CD1c-positive myeloid dendritic cell (primary cell): ENCODE results near the gene ERMN.
A peak's percentile ranks its signal among the peaks of the same experiment; 100 is the strongest.
"Not testable (repeated sequence)": the region's sequence is repeated elsewhere in the genome, so short reads cannot be mapped to it uniquely, and the experiment has no call there.

ENCODE experiments used
- DNase-seq: peaks from one replicate; pipeline ENCODE4 v3.0.0-alpha.2; 2016; ENCODE audit errors: extremely low spot score

The ERMN gene, protein sequence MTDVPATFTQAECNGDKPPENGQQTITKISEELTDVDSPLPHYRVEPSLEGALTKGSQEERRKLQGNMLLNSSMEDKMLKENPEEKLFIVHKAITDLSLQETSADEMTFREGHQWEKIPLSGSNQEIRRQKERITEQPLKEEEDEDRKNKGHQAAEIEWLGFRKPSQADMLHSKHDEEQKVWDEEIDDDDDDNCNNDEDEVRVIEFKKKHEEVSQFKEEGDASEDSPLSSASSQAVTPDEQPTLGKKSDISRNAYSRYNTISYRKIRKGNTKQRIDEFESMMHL

DNA sequence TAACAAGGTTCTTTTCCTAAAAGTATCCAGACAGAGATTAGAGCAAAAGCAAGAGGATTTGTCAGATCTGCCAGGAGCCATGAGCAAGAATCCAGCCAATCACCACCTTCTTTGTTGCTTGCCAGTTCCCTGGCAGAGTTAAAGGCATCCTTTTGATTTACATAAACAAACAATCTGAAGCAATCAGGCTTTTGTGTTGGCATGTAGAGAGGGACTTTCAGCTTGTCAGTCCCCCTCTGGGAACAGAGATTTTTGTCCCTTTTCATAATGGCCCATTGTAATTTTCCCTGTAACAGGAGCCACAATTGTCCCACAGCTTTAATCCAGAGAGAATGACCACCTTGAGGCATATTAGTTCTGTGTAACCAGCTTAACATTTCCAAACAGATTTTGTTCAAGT is at the start of gene ERMN:
Gene ERMN, minus strand, starts transcription at position 39 of the 400 bp plus-strand sequence. CDS start 182 bp downstream, outside the sequence.
- DNase-seq, result no peak

DNA sequence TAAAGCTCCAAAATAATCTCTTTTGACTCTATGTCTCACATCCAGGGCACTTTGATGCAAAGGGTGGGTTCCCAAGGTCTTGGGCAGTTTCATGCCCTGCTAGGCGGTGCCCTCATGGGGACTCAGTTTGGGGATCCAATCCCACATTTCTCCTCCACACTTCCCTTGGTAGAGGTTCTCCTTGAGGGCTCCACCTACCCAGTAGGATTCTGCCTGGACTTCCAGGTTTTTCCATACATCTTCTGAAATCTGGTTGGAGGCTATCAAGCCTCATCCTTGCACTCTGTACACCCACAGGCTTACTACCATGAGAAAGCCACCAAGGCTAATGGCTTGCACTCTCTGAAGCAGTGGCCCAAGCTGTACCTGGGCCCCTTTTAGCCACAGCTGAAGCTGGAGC is 49.8 kb upstream of the ERMN start:
- no peak for DNase-seq

DNA sequence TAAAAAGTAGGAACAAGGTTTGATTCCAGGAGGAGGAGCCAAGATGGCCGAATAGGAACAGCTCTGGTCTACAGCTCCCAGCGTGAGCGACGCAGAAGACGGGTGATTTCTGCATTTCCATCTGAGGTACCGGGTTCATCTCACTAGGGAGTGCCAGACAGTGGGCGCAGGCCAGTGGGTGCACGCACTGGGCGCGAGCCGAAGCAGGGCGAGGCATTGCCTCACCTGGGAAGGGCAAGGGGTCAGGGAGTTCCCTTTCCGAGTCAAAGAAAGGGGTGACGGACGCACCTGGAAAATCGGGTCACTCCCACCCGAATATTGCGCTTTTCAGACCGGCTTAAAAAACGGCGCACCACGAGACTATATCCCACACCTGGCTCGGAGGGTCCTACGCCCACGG is 42.9 kb upstream of the ERMN start:
- not testable (repeated sequence) for DNase-seq

DNA sequence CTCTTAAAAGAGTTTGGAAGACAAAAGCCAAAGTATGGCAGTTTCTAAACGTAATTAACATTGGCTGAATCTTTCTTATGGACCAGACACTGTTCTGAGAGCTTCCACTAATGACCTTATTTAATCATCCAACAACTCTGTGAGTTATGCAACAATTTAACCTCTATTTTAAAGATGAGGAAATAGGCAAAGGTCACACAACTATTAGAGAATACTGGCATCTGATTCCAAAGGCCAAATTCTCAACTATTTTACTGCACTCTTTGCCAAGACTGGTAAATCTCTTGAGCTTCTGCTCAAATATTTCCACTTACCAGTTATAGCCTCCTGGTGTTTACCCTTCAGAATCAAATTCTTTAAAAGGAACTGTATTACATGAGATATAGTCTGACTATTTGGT is 42.1 kb upstream of the ERMN start:
- no peak for DNase-seq

DNA sequence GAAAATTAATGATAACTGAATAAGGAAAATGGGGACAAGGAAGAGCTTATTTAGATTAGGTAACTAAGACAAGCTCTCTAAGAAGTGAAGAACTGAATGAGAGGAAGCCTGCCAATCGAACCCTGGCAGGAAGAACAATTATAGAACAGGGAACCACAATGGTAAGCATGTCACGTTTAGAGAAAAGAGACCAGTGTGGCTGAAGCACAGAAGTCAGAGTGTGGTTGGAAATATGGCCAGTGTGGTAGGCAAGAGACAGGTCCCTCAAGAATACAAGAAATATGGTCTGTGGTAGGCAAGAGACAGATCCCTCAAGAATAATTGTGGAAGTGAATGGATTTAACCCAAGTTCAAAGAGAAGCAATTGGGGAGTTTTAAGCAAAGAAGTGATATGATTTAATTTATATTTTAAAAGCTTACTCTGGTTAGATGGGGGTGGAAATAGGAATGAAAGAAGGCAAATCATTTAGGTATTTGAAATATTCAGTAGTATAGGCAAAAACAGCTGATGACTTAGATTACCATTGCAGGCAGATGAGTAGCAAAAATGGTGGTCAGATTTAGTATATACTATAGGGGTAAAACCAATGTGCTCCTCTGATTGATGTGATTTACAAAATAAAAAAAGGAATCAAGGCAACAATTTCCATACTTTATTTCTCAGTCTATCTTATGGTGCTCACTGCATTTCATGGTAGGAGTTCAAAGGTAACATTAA is 38.8 kb upstream of the ERMN start:
- no peak for DNase-seq

DNA sequence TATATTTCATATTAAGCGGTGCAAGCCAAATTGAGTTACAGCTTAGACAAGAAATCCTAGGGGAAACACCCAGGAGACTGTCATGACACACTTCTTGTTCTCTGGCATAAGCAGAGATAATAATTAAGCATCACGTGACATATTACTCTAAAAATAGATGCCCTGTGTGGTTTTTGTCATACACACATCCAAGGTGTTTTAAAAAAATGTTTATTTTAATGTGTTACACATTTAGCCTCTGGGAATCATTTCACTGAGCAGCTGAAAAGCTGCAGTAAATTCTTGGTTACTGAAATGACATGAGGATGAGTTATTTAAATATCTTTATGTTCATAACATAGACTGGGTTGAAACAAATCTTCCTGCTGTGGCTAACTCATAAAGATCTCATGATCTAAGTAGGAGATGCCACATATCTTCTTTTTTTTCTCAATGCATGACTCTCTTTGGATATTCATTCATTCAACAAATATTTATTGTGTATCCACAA is 38.0 kb upstream of the ERMN start:
- no peak for DNase-seq

DNA sequence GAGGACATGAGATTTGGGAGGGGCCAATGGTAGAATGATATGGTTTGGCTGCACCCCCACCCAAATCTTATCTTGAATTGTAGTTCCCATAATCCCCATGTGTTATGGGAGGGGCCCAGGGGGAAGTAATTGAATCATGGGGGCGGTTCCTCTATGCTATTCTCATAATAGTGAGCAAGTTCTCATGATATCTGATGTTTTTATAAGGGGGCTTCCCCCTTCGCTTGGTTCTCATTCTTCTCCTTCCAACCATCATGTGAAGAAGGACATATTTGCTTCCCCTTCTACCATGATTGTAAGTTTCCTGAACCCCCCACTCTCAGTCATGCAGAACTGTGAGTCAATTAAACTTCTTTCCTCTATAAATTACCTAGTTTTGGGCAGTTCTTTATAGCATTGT is 37.0 kb upstream of the ERMN start:
- no peak for DNase-seq

DNA sequence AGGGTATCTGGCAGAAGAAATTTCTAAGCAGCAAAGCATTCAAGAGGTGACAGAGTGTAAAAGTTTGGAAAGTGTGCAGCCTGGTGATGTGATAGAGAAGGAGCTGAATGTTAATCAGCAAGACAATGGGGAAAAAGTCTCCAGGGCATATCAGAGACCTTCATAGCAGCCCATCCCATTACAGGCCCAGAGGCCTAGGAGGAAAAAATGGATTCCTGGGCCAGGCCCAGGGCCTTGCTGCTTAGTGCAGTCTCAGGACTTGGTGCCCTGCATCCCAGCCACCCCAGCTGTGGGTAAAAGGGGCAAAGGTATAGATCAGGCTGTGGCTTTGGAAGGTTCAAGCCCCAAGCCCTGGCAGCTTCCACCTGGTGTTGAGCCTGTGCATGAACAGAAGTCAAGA is 35.9 kb upstream of the ERMN start:
- DNase-seq, result no peak

DNA sequence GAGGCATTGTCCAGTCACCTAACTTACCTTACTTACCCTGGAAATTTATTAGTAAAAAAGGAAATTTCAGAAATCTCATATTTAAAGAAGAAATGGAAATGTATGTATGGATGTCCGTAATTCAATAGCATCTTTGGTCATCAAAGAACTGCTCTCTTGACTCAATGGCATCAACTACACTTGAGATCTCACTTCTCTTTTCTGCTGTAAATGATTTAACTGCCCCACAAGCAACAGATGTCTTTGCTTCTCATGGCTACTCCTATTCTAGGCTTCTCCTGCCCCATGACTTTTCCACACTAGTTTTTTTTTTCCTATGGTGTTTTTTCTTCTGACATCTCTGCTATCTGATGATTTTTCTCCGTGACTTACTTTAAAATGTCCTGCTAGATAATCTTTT is 34.0 kb upstream of the ERMN start:
- DNase-seq, result no peak

DNA sequence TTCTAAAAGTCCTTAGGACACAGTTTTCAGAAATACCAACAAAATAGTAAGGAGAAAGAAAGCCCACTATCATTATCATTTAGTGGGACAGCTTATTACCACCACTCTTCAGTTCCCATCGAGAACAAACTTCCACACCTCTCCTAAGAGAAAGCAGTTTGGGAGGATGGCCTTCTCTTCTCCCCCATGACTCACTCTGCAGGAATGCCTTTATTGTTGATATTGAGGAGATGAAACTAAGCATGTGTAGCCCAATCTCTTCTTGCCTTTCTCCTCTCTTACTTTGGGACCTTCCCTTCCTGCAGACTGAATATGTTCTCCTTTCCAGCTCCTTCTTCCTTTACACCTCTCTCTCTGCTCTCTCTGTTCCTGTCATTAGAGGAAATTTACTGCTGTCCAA is 30.0 kb upstream of the ERMN start:
- DNase-seq, result no peak

DNA sequence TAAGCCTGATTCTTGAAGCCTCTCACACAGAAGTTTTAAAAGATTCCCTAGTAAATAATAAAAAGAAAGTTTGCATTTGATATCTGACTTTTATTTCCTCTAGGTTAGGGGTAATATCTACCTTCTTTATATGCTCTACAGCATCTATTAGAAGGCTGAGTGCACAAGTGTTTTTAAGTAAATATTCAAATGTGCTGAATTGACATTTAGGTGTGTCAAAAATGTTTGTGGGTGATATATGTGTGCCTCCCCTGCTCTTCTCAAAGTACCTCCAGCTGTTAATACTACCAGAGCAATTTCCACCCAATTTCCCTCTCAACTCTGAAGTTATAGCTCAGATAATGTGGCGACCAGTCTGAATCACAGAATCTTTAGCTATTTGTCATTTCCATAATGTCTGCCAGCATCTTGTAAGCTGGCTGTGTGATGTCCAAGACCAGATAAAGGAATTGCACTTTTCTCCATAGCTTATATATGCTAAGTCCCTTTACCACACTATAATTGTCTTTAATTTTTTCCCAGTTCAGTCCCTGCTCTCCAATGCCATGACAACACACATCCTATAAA is 24.4 kb upstream of the ERMN start:
- no peak for DNase-seq

DNA sequence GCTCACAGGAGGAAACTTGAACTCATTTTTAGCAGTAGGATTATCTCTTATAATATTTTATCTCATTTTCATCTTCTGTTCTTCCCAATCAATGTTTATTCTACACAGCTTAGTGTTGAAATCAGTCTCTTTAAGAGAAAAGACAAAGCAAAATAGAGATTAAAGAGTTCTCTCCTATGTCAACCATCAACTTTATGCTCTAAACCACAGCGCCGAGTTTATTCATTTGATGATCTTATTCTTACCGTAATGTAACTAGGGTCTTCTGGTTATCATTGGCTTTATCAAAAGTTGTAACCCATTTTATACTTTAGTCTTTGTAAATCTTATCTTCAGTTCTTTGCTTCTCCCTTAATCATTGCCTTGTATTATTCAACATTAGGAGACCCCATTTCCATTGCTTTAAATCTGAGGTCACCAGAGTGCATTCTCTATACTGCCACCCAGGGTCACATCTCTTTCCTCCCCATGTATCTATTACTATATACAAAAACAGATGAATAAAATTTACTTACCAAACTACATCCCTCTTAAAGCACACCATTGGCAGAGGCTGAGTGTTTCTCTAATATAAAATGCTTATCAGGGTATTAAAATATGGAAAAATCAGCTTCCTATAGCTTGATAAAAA is 22.8 kb upstream of the ERMN start:
- DNase-seq, result no peak

DNA sequence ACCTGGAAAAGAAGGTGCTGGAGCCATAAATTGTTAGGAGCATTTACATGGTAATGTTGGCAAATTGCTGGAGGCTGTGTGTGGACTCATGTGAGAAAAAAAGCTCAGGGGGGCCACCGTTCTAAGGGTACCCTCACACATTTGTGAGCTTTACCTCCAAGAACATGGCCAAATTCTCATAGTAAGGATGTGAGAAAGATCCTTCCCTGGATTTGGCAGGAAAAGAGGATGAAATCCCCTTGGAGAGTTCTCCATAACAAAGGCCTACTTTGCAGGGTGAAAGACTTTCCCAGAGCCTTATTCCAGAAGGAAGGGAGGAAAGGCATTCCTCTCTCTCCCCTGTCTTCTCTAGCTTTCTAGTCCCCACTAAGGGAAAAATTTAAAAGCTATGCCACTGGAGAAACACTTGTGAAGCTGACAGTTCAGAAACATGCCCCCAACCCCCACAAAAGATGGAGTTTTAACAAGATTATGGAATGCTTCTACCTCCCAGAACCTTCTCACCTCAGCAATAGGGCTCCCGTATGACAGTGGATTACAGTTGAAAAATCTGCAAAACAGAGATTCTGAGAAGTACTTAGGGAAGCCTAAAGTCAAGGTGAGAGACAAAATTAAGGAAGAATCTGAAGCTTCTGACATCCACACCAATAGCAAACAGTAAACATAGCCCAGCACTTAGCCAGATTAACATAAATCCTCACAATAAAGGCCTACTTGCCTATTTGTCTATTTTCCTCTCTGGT is 20.2 kb upstream of the ERMN start:
- no peak for DNase-seq

DNA sequence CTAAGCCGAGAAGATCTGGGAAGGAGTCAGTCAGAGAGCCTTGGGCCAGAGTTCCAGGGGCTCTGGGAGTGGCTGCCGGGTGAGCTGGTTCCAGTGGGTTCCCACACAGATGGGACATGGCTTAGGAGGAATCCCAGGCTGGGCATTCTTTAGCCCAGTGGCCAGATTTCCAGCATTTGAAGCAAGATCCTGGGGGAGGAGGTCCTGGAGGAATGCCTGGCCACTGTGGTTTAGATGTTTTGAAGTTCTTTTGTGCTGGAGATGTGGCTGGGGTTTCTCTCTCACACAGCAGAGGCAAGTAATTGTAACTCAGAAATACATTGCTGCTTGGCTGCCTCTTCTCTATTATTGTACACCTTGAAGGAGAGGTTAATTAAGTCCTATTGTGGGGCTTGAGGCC is 15.8 kb upstream of the ERMN start:
- DNase-seq, result not testable (repeated sequence)

DNA sequence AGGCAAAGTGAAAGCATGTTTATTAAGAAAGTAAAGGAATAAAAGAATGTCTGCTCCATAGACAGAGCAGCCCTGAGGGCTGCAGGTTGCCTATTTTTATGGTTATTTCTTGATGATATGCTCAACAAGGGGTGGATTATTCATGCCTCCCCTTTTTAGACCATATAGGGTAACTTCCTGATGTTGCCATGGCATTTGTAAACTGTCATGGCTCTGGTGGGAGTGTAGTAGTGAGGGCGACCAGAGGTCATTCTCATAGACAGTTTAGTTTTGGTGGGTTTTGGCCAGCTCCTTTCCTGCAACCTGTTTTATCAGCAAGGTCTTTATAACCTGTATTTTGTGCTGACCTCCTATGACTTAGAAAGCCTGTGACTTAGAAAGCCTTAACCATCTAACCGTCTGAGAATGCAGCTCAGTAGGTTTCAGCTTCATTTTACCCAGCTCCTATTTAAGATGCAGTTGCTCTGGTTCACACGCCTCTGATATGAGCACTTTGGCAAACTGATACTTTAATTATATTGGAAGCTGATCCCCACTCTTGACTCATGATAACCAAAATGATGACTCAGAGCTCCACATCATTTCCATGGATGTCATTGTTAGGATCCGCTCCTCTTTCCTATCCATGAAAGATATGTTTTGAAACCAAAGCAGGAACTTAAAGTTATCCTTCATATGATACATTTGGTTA is 14.5 kb upstream of the ERMN start:
- no peak for DNase-seq

DNA sequence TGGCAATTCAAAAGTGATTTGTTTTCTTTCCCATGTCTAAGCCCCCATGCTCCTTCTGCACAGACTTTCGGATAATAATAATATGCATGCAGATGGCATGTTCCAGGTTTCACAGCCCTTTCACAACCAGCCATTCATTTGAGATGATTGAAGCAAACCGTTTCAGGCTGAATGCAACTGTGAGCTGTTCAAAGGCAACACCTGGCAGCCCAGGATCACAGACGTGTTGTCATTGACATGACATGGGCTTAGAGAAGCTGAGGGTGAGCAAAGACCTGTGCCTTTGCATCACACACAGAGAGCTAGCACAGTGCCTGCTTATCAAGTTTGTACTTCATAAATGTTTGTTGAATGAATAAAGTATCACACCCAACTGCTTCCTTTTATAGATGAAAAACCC is 12.4 kb upstream of the ERMN start:
- no peak for DNase-seq

DNA sequence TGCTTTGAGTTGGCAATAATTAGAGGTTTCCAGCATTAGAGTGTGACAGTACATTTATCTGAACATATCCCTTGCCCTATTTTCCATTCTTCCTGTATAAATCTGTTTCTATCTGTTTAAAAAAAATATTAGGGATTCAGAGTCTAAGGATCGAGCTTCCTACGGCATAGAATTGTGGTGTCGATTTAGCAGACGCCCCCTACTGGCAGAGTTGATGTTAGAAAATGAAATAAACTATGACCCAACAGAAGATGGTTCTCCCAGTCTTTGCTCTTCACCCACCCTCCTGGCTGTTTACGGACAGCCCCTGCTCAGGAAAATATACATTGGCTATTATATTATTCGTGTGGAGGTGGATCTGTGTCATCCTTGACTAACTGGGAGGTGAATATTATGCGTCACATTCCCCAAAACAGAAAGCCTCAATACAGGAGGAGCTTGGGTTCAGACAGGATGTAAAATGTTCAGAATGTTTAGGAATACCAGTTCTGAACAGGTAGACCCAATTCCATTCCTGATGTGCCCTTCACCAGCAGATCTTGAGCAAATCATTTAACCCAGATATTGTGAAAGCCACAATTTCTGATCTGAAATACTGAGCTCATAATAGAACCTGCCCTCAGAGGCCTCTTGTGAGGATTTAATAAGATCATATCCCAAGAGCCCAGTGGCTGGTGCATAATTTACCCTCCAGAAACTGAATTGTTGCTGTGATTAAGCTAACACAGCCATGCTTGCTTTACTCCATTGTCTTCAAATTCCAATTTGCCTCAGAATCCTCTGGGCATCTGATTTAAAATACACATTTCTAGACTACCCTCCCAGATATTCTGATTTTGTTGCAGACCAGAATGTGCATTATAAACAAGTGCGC is 10.8 kb upstream of the ERMN start:
- peak; percentile 67 for DNase-seq

DNA sequence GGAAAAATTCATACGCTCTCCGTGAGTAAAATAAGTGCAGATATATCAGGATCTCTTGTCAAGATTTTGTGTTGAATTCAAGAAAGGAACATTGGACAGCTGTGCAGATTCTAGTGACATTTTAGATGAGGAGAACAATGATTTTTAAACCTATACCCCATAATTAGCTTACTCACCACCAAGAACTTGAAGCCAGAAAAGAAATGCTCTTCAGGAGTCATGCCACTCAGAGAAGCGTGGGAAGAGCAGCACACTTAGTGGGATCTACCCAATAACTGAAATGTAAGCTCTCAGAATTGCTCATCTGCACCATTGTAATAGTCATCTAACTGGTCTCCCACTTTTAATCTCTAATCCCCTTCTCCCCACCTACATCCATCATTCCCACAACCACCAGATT is 9.2 kb upstream of the ERMN start:
- no peak for DNase-seq

DNA sequence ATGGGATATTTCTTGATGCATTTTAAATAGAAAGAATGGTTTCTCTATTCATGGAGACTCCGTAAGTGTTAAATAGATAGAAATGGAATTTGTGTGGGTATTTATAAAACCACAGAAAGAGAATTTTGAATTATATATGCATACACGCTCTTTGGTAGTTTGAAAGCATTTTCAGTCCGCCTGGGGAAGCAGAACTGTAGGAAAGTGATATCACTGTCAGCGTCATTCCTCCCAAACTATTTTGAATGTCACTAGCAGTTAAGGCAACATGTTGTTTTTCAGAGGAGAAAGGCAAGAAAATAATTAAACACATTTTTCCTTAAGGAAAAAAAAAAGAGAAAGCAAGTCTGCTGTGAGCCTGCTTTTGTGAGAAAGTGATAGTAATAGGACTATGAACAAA is 8.7 kb upstream of the ERMN start:
- no peak for DNase-seq

DNA sequence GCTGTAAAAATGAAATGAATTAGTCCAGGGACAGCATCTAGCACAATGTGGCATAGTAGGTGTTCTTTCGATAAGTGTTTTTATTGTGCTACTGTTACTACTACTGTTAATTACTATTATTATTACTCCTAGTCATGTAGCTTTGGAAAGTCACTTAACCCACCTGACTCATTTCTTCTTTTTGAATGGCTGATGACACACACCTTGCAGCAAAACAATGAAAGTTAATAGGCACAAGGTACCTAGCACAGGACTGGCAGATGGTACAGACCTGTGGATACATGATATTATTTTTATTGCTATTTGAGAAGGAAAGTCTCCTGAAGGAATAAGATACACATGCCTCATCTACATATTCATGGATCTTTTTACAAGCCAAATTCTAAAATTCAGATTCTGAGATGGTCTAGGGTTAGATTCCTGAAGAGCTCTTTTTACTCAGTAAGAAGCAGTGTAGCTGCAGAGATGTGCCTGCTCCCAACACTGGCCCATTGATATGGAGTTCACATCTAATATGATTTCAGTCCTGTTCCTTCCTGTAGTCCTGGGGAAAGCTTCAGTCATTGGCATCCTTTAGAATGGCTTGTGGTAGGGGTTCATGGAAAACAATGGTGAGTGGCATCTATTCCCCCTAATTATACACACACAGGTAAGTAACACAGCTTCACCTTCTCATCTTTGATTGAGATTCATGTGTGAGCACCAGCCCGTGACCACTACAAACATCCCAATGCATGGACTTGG is 7.9 kb upstream of the ERMN start:
- no peak for DNase-seq
